Central memory CD8-positive, alpha-beta T cell (primary cell): ENCODE measurements around the gene PAQR6.
A peak's percentile ranks its signal among the peaks of the same experiment; 100 is the strongest.

Experiments
- ATAC-seq: fragments of 150-1000 bp; cut with Tn5 transposase; replicated peaks from 2 replicates; pipeline ENCODE4 v1.10.0; 2022; ENCODE audit warnings: mild to moderate bottlenecking, moderate FRiP score, moderate number of reproducible peaks; ENCODE audit not compliant: poor library complexity, severe bottlenecking; ENCODE audit errors: extremely low read depth
- DNase-seq, 2 donors: peaks; one replicate each; pipeline ENCODE4 v3.0.0; 2021; ENCODE audit warnings: low spot score in 2 of 2
- H3K27ac Mint-ChIP-seq: one replicate; pipeline ENCODE4 v1.8.0; 2022; ENCODE audit warnings: low read depth, mild to moderate bottlenecking, moderate library complexity, mixed read lengths
- H3K27me3 Mint-ChIP-seq: one replicate; pipeline ENCODE4 v1.8.0; 2022; ENCODE audit warnings: mixed read lengths
- H3K36me3 Mint-ChIP-seq: one replicate; pipeline ENCODE4 v1.8.0; 2022; ENCODE audit warnings: mild to moderate bottlenecking, moderate library complexity, mixed read lengths; ENCODE audit not compliant: insufficient read depth
- H3K4me1 Mint-ChIP-seq: one replicate; pipeline ENCODE4 v1.8.0; 2022; ENCODE audit warnings: mixed read lengths
- H3K4me3 Mint-ChIP-seq: one replicate; pipeline ENCODE4 v1.8.0; 2022; ENCODE audit warnings: mild to moderate bottlenecking, moderate library complexity, mixed read lengths
- H3K9me3 Mint-ChIP-seq: one replicate; pipeline ENCODE4 v1.8.0; 2022; ENCODE audit warnings: mixed read lengths

Gene PAQR6

GRCh38 chr1:156241926-156242325, 5.9 kb downstream of the PAQR6 start, which contains the start of gene BGLAP:
Gene BGLAP (plus strand): TSS chr1:156242184. CDS start chr1:156242232, 48 bp downstream.
- peaks cover 26% of the 10 kb centered on the region for H3K36me3 Mint-ChIP-seq
- no peak within 1 kb of the TSS for H3K4me3 Mint-ChIP-seq
- no peak within 1 kb of the TSS for H3K27ac Mint-ChIP-seq
- ATAC-seq (no peak), DNase-seq (no peak)
- peaks cover 15% of the 10 kb centered on the region for H3K4me1 Mint-ChIP-seq
- H3K27me3 Mint-ChIP-seq: no peaks in the 10 kb centered on the region
- H3K9me3 Mint-ChIP-seq: no peaks in the 10 kb centered on the region

DNA sequence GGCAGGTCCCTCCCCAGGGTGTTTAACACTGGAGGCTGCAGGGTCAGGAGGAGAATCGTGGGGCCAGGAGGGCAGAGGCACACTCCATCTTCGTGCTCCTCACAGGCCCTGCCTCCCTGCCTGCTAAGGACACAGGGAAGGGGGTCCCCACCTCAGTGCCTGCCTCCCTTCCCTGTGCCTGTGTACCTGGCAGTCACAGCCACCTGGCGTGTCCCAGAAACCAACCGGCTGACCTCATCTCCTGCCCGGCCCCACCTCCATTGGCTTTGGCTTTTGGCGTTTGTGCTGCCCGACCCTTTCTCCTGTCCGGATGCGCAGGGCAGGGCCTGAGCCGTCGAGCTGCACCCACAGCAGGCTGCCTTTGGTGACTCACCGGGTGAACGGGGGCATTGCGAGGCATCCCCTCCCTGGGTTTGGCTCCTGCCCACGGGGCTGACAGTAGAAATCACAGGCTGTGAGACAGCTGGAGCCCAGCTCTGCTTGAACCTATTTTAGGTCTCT, 6.5 kb downstream of the PAQR6 start:
- ATAC-seq (no peak), DNase-seq (no peak)
- Mint-ChIP-seq H3K27me3 (no peaks in the 10 kb centered on the region), H3K4me3 (no peak overlapping the region), H3K36me3 (peaks cover 28% of the 10 kb centered on the region), H3K9me3 (no peaks in the 10 kb centered on the region), H3K27ac (no peak overlapping the region), H3K4me1 (peaks cover 15% of the 10 kb centered on the region)

DNA sequence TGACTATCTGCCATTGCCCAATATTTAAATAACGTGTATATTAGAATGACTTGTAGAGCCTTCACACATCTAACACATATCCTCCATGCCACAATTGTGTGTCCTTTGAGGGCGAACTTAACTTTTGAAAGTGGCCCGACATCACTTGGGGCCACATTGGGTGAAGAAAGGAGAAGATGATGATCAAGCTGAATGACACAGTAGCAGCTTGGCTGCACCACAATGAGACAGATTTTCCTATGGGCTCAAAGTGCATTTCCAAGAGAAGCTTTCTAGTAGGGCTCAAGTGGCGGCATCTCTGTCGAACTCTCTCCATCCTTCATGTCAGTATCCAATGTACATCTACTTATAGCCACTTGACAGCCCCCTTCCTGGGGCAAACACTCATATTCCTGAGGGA, 9.6 kb downstream of the PAQR6 start:
- H3K27ac Mint-ChIP-seq: no peak overlapping the region
- H3K9me3 Mint-ChIP-seq: no peaks in the 10 kb centered on the region
- H3K4me3 Mint-ChIP-seq: no peak overlapping the region
- DNase-seq: no peak
- peaks cover 41% of the 10 kb centered on the region for H3K36me3 Mint-ChIP-seq
- H3K4me1 Mint-ChIP-seq: no peaks in the 10 kb centered on the region
- H3K27me3 Mint-ChIP-seq: no peaks in the 10 kb centered on the region
- no peak for ATAC-seq

DNA sequence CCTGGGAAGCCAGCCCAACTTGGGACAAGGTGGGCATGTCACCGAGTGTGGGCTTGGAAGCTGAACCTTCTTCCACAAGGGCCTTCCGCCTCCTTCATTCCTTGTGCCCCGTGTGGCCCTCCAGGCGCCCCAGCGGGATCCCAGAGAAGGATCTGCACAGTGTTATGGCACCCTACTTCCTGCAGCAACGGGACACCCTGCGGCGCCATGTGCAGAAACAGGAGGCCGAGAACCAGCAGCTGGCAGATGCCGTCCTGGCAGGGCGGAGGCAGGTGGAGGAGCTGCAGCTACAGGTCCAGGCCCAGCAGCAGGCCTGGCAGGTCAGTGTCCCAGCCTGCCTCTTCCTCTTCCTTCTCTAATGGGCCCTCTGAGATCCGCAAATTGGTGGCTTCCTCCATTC, 11.7 kb downstream of the PAQR6 start:
- no peak for ATAC-seq
- no peaks in the 10 kb centered on the region for H3K27me3 Mint-ChIP-seq
- peaks cover 40% of the 10 kb centered on the region for H3K36me3 Mint-ChIP-seq
- no peaks in the 10 kb centered on the region for H3K4me1 Mint-ChIP-seq
- H3K9me3 Mint-ChIP-seq: no peaks in the 10 kb centered on the region
- DNase-seq: no peak
- no peak overlapping the region for H3K27ac Mint-ChIP-seq
- no peak overlapping the region for H3K4me3 Mint-ChIP-seq

GRCh38 chr1:156233426-156234127, 14.3 kb downstream of the PAQR6 start:
- H3K4me1 Mint-ChIP-seq: no peaks in the 10 kb centered on the region
- H3K4me3 Mint-ChIP-seq: no peak overlapping the region
- H3K36me3 Mint-ChIP-seq: peaks cover 39% of the 10 kb centered on the region
- ATAC-seq (no peak), DNase-seq (no peak)
- H3K27ac Mint-ChIP-seq: no peak overlapping the region
- no peaks in the 10 kb centered on the region for H3K27me3 Mint-ChIP-seq
- H3K9me3 Mint-ChIP-seq: no peaks in the 10 kb centered on the region

- H3K36me3 Mint-ChIP-seq: peaks cover 37% of the 10 kb centered on the region
- no peaks in the 10 kb centered on the region for H3K9me3 Mint-ChIP-seq
- no peak for ATAC-seq
- H3K27ac Mint-ChIP-seq: no peak overlapping the region
- no peaks in the 10 kb centered on the region for H3K4me1 Mint-ChIP-seq
- no peak overlapping the region for H3K4me3 Mint-ChIP-seq
- no peaks in the 10 kb centered on the region for H3K27me3 Mint-ChIP-seq
- no peak for DNase-seq
These were observed 15.5 kb downstream of the PAQR6 start for GRCh38 chr1:156232201-156232894.

- DNase-seq (no peak), ATAC-seq (no peak)
- H3K4me1 Mint-ChIP-seq: peaks cover 2% of the 10 kb centered on the region
- H3K27ac Mint-ChIP-seq: no peak overlapping the region
- H3K36me3 Mint-ChIP-seq: peaks cover 28% of the 10 kb centered on the region
- H3K9me3 Mint-ChIP-seq: no peaks in the 10 kb centered on the region
- no peak overlapping the region for H3K4me3 Mint-ChIP-seq
- H3K27me3 Mint-ChIP-seq: no peaks in the 10 kb centered on the region
These were observed 17.4 kb downstream of the PAQR6 start for GRCh38 chr1:156230473-156230837.

- Mint-ChIP-seq H3K4me1 (peaks cover 6% of the 10 kb centered on the region), H3K4me3 (no peak overlapping the region), H3K27ac (no peak overlapping the region), H3K36me3 (peaks cover 26% of the 10 kb centered on the region), H3K27me3 (no peaks in the 10 kb centered on the region), H3K9me3 (no peaks in the 10 kb centered on the region)
- no peak for DNase-seq
- no peak for ATAC-seq
These were observed 17.9 kb downstream of the PAQR6 start for GRCh38 chr1:156229809-156230472.

GRCh38 chr1:156228501-156228900, 19.4 kb downstream of the PAQR6 start:
- ATAC-seq: no peak
- no peak overlapping the region for H3K4me3 Mint-ChIP-seq
- no peaks in the 10 kb centered on the region for H3K9me3 Mint-ChIP-seq
- DNase-seq: no peak
- peak overlapping the region; percentile 80 for H3K27ac Mint-ChIP-seq
- peaks cover 6% of the 10 kb centered on the region for H3K4me1 Mint-ChIP-seq
- H3K27me3 Mint-ChIP-seq: no peaks in the 10 kb centered on the region
- H3K36me3 Mint-ChIP-seq: peaks cover 21% of the 10 kb centered on the region

GRCh38 chr1:156226782-156227181, 21.1 kb downstream of the PAQR6 start:
- DNase-seq: no peak
- no peak overlapping the region for H3K27ac Mint-ChIP-seq
- ATAC-seq: no peak
- H3K36me3 Mint-ChIP-seq: peaks cover 25% of the 10 kb centered on the region
- H3K27me3 Mint-ChIP-seq: no peaks in the 10 kb centered on the region
- no peak overlapping the region for H3K4me3 Mint-ChIP-seq
- peaks cover 12% of the 10 kb centered on the region for H3K4me1 Mint-ChIP-seq
- H3K9me3 Mint-ChIP-seq: no peaks in the 10 kb centered on the region

GRCh38 chr1:156226116-156226538, 21.7 kb downstream of the PAQR6 start:
- peaks cover 26% of the 10 kb centered on the region for H3K36me3 Mint-ChIP-seq
- ATAC-seq (no peak), DNase-seq (no peak)
- peaks cover 14% of the 10 kb centered on the region for H3K4me1 Mint-ChIP-seq
- no peaks in the 10 kb centered on the region for H3K9me3 Mint-ChIP-seq
- no peaks in the 10 kb centered on the region for H3K27me3 Mint-ChIP-seq
- no peak overlapping the region for H3K4me3 Mint-ChIP-seq
- no peak overlapping the region for H3K27ac Mint-ChIP-seq

GRCh38 chr1:156225677-156226014, 22.2 kb downstream of the PAQR6 start:
- no peaks in the 10 kb centered on the region for H3K27me3 Mint-ChIP-seq
- no peak for DNase-seq
- peaks cover 28% of the 10 kb centered on the region for H3K36me3 Mint-ChIP-seq
- no peaks in the 10 kb centered on the region for H3K9me3 Mint-ChIP-seq
- no peak overlapping the region for H3K4me3 Mint-ChIP-seq
- H3K27ac Mint-ChIP-seq: no peak overlapping the region
- peaks cover 18% of the 10 kb centered on the region for H3K4me1 Mint-ChIP-seq
- ATAC-seq: no peak
